Measurements from ENCODE around the gene TSPAN4. TPM values are rescaled to one million over a fixed set of nuclear protein-coding genes. Genes with fewer than 3 reads are reported as not detected.

The TSPAN4 gene
- total RNA-seq, 2 donors from 2014 or later, result 48.8 to 94.9 TPM

DNA sequence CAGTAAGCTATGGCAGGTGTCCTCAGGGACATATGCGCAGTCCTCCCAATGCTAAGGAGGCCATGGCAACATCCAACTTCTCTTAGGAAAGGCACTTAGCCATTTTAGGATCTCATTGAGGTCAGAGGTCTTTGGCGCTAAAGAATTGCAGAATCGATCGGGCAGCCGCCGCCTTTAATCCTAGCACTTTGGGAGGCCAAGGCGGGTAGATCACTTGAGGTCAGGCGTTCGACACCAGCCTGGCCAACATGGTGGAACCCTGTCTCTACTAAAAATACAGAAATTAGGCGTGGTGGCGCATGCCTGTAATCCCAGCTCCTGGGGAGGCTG is 69.2 kb downstream of the TSPAN4 start:
- TF ChIP-seq POLR2A (IDR thresholded peaks at IDR 0.05) (no peak), POLR2AphosphoS5 (IDR thresholded peaks at IDR 0.05) (no peak)
- TF ChIP-seq, protein P1, sequence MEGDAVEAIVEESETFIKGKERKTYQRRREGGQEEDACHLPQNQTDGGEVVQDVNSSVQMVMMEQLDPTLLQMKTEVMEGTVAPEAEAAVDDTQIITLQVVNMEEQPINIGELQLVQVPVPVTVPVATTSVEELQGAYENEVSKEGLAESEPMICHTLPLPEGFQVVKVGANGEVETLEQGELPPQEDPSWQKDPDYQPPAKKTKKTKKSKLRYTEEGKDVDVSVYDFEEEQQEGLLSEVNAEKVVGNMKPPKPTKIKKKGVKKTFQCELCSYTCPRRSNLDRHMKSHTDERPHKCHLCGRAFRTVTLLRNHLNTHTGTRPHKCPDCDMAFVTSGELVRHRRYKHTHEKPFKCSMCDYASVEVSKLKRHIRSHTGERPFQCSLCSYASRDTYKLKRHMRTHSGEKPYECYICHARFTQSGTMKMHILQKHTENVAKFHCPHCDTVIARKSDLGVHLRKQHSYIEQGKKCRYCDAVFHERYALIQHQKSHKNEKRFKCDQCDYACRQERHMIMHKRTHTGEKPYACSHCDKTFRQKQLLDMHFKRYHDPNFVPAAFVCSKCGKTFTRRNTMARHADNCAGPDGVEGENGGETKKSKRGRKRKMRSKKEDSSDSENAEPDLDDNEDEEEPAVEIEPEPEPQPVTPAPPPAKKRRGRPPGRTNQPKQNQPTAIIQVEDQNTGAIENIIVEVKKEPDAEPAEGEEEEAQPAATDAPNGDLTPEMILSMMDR (IDR thresholded peaks at IDR 0.05), result no peak
- 95% methylated on average over 11 of the region's 11 CpGs for WGBS
- H3K27ac ChIP-seq, result no peak overlapping the region
- no peaks in the 10 kb centered on the region for H3K4me1 ChIP-seq (replicated peaks)
- no peaks in the 10 kb centered on the region for H3K27me3 ChIP-seq (replicated peaks; ENCODE audit: insufficient read depth)
- H3K9me3 ChIP-seq, result no peaks in the 10 kb centered on the region
- H3K4me3 ChIP-seq, result no peak overlapping the region
- intact Hi-C loops (cut with DNase I), result loop anchor here (5.0 kb wide), 1 partner anchor 65 kb away; no protein-coding TSS in a partner anchor
- H3K36me3 ChIP-seq, result no peaks in the 10 kb centered on the region
- no peak for DNase-seq (ENCODE audit: low spot score)

DNA sequence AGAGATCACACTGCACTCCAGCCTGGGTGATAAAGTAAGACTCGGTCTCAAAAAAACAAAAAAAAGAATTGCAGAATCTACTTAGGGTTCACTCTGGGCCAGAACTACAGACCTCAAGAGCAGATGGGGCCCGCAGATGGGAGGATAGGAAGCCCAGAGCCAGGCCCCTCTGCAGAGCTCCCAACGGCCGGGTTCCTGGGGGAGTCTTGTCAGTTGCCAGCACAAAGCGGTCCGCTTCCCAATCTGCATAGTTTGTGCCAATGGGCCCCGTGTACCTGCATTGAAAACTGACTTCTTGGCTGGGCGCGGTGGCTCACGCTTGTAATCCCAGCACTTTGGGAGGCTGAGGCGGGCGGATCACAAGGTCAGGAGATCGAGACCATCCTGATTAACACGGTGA is 69.6 kb downstream of the TSPAN4 start:
- no peak overlapping the region for H3K27ac ChIP-seq
- TF ChIP-seq POLR2AphosphoS5 (IDR thresholded peaks at IDR 0.05) (no peak), POLR2A (IDR thresholded peaks at IDR 0.05) (no peak)
- TF ChIP-seq, protein P1 (IDR thresholded peaks at IDR 0.05), result no peak
- H3K36me3 ChIP-seq, result no peaks in the 10 kb centered on the region
- no peaks in the 10 kb centered on the region for H3K27me3 ChIP-seq (replicated peaks; ENCODE audit: insufficient read depth)
- H3K9me3 ChIP-seq, result no peaks in the 10 kb centered on the region
- WGBS, result 96% methylated on average over 14 of the region's 14 CpGs
- H3K4me1 ChIP-seq (replicated peaks), result no peaks in the 10 kb centered on the region
- intact Hi-C loops (cut with DNase I), result loop anchor here (5.0 kb wide), 1 partner anchor 65 kb away; no protein-coding TSS in a partner anchor
- no peak overlapping the region for H3K4me3 ChIP-seq
- no peak for DNase-seq (ENCODE audit: low spot score)

DNA sequence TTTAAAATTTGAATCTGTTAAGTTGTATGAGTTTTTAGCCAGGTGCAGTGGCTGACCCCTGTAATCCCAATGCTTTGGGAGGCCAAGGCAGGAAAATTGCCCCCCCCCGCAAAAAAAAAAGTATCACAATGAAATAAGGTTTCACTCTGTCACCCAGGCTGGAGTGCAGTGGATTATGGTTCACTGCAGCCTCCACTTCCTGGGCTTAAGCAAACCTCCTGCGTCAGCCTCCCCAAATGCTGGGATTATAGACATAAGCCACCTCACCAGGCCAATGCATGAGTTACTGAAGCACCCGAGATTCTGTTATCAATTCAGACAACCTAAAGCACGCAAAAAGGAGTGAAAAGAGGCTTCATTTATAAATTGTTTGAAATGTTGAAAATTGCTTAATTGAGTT is 70.4 kb downstream of the TSPAN4 start:
- 88% methylated on average over 4 of the region's 4 CpGs for WGBS
- DNase-seq (ENCODE audit: low spot score), result no peak
- TF ChIP-seq POLR2AphosphoS5 (IDR thresholded peaks at IDR 0.05) (no peak), POLR2A (IDR thresholded peaks at IDR 0.05) (no peak)
- TF ChIP-seq, protein P1 (IDR thresholded peaks at IDR 0.05), result no peak
- H3K9me3 ChIP-seq, result no peaks in the 10 kb centered on the region
- intact Hi-C loops (cut with DNase I), result loop anchor here (5.0 kb wide), 1 partner anchor 66 kb away; no protein-coding TSS in a partner anchor
- H3K4me3 ChIP-seq, result no peak overlapping the region
- H3K27me3 ChIP-seq (replicated peaks; ENCODE audit: insufficient read depth), result no peaks in the 10 kb centered on the region
- H3K36me3 ChIP-seq, result no peaks in the 10 kb centered on the region
- no peaks in the 10 kb centered on the region for H3K4me1 ChIP-seq (replicated peaks)
- no peak overlapping the region for H3K27ac ChIP-seq

DNA sequence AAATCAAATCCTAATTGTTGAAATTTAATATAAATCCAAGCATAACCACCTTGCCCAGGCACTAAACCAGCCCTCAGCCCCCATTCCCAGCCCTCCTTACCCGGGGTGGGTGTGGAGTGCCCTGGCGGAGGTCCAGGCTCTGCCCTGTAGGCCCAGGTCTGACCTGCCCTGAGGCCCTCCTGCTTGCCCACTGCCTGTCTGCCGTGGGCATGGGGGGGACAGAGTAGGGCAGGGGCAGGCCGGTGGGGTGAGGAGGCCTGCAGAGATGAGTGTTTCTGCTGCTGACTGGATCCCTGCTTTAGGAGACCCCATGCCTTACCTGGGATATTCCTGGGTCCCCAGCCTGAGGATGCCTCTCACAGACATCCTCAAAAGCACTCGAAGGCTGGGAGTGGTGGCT is 71.6 kb downstream of the TSPAN4 start:
- Histone ChIP-seq H3K4me3 (no peak overlapping the region), H3K27me3 (replicated peaks; ENCODE audit: insufficient read depth) (no peaks in the 10 kb centered on the region), H3K36me3 (no peaks in the 10 kb centered on the region), H3K27ac (no peak overlapping the region), H3K9me3 (no peaks in the 10 kb centered on the region), H3K4me1 (replicated peaks) (no peaks in the 10 kb centered on the region)
- 71% methylated on average over 5 of the region's 5 CpGs for WGBS
- no peak for DNase-seq (ENCODE audit: low spot score)
- TF ChIP-seq POLR2AphosphoS5 (IDR thresholded peaks at IDR 0.05) (no peak), POLR2A (IDR thresholded peaks at IDR 0.05) (no peak)
- TF ChIP-seq, protein P1 (IDR thresholded peaks at IDR 0.05), result no peak
- intact Hi-C loops (cut with DNase I), result loop anchor here (5.0 kb wide), 1 partner anchor 67 kb away; no protein-coding TSS in a partner anchor

DNA sequence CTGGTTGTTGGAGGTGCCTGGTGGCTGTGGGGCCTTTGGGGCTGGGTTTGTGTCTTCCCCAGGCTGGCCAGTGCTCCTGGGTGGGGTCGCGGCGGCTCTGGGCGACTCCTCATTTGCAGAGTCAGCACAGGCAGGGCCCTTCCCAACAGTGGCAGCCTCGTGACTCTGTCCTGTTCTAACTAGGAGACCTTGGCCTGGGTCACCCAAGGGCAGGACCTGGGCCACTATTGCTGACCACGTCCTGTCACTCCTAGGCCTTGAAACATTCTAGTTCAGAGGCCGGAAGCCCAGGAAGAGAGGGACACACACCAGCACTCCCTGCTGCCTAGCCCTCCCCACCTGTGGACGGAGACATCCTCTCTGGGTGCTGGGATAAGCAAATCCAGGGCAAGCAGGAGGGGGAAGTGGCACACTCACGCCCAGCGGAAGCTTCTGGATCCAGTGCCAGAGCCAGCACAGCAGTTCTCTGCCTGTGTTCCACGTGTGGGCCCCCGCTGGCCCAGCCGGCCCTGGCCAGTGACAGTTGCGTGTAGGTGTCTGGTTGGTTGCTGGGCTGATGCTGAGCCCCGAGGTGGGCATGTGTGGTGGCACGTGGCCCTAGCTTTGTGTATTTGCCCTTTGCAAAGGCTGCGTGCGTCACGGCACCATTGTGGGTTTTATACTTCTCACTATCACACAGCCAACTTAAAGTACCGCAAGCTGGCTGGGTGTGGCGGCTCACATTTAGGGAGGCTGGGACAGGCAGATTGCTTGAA is 72.3 kb downstream of the TSPAN4 start:
- no peaks in the 10 kb centered on the region for H3K4me1 ChIP-seq (replicated peaks)
- intact Hi-C loops (cut with DNase I), result loop anchor here (5.0 kb wide), 1 partner anchor 68 kb away; no protein-coding TSS in a partner anchor
- no peak for DNase-seq (ENCODE audit: low spot score)
- H3K9me3 ChIP-seq, result no peaks in the 10 kb centered on the region
- WGBS, result 86% methylated on average over 21 of the region's 21 CpGs
- H3K36me3 ChIP-seq, result no peaks in the 10 kb centered on the region
- no peaks in the 10 kb centered on the region for H3K27me3 ChIP-seq (replicated peaks; ENCODE audit: insufficient read depth)
- TF ChIP-seq POLR2AphosphoS5 (IDR thresholded peaks at IDR 0.05), result no peak
- no peak for TF ChIP-seq POLR2A (IDR thresholded peaks at IDR 0.05)
- TF ChIP-seq, protein P1 (IDR thresholded peaks at IDR 0.05), result no peak
- no peak overlapping the region for H3K4me3 ChIP-seq
- no peak overlapping the region for H3K27ac ChIP-seq
